GM18951 (cell line): ENCODE measurements around the gene SLC25A33.

Source experiments
- POLR2A ChIP-seq: IDR thresholded peaks from 4 replicates; pipeline ENCODE4 v1.6.1; 2011; ENCODE audit warnings: mild to moderate bottlenecking; ENCODE audit not compliant: insufficient read length, insufficient read depth; ENCODE audit errors: extremely low read depth
- in situ Hi-C: fragments of 300-500 bp; cut with MboI; formaldehyde crosslinking; loops from one replicate; pipeline ENCODE4 v1.12.0; 2022; ENCODE audit warnings: low sequenced_read_pairs, mixed read lengths, inconsistent platforms; ENCODE audit not compliant: unreplicated experiment

SLC25A33 gene

DNA sequence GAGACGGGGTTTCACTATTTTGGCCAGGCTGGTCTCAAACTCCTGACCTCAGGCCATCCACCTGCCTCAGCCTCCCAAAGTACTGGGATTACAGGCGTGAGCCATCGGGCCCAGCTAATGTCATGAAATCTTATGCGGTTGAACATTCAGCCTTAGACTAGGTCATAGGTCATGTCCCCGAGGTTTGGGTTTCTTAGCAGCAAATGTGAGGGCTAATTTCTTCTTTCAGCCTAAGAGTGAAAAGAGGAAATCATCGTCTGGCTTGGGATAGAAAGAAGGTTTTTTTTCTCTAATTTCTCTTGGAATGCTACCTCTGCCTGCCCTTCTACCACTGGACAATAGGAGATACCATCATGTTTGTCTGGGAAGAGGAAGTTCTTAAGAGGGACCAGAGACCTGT, 94.2 kb downstream of the SLC25A33 start:
- in situ Hi-C loops: no loop called here
- TF ChIP-seq POLR2A: no peak

DNA sequence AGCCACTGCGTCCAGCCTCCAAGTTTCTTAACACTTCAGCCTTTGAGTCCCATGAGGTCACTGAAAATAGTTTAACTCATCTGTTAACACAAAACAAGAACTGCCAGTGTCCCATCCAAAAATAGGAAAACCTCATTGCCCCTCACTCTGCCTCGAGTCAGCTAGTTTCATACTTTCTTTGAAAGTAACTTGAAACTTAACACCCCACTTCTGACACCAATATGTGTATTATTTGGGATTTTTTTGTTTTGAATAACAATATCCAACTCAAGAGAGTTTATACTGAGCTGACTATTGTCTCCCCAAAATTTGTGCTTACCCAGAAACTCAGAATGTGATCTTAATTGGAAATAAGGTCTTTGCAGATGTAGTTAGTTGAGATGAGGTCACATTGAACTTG, 95.3 kb downstream of the SLC25A33 start:
- no peak for TF ChIP-seq POLR2A
- in situ Hi-C loops: no loop called here
